Rectal smooth muscle tissue (tissue), 1 donor: ENCODE data around the gene COMP.

Source experiments
- H3K27ac ChIP-seq: one replicate; pipeline ENCODE4 v1.7.0; 2013; ENCODE audit warnings: low read depth, low read length, inconsistent platforms
- H3K27me3 ChIP-seq: one replicate; pipeline ENCODE4 v1.7.0; 2013; ENCODE audit warnings: low read length; ENCODE audit not compliant: control insufficient read depth, insufficient read depth
- H3K36me3 ChIP-seq: one replicate; pipeline ENCODE4 v1.7.0; 2013; ENCODE audit warnings: low read length; ENCODE audit not compliant: control insufficient read depth, insufficient read depth
- H3K4me1 ChIP-seq: one replicate; pipeline ENCODE4 v1.7.0; 2013; ENCODE audit warnings: low read length; ENCODE audit not compliant: control insufficient read depth, insufficient read depth
- H3K4me3 ChIP-seq: one replicate; pipeline ENCODE4 v1.7.0; 2013; ENCODE audit warnings: low read length
- H3K9ac ChIP-seq: one replicate; pipeline ENCODE4 v1.7.0; 2013; ENCODE audit warnings: low read length

Gene COMP

DNA sequence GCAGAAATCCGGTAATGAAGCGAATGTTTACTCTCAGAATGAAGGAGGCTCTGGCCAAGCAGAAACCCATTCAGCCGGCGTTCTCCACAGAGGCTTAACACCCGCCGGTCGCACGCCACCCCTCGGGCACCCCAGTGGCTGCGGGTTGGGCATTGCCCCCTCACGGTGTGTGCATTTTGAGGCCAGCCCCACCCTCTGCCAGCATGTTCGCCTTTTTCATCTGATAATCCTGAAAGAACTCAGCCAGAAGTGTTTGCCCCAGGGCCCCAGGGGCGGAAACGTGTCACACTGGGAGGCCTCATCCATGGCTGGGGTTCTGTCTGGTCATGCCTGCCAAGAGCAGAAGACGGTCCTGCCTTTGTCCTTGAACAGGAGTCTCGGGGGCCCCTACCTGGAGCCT is 34.2 kb downstream of the COMP start:
- Histone ChIP-seq H3K36me3 (no peaks in the 10 kb centered on the region), H3K9ac (no peak overlapping the region), H3K27ac (no peak overlapping the region), H3K27me3 (no peaks in the 10 kb centered on the region), H3K4me1 (peaks cover 4% of the 10 kb centered on the region), H3K4me3 (no peak overlapping the region)

DNA sequence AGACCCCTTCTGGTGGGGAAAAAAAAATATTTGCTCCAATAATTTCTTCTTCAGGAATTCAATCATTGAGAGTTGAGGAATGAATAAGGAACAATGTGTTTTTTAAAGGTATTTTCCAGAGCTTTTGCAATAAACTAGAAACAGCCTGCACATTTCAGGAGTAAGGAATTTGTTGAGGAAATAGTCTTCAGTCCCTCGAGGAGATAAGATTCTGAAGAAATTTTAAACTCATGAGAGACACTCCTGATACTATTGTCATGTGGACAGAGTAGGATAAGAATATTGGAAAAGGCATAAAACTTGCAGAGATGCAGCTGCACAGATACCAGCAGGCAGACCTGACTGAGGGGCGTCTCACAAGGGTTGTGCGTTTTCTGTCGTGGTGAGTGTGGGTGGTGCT is 36.6 kb downstream of the COMP start:
- Histone ChIP-seq H3K4me1 (no peaks in the 10 kb centered on the region), H3K9ac (no peak overlapping the region), H3K4me3 (no peak overlapping the region), H3K27me3 (no peaks in the 10 kb centered on the region), H3K27ac (no peak overlapping the region), H3K36me3 (no peaks in the 10 kb centered on the region)

DNA sequence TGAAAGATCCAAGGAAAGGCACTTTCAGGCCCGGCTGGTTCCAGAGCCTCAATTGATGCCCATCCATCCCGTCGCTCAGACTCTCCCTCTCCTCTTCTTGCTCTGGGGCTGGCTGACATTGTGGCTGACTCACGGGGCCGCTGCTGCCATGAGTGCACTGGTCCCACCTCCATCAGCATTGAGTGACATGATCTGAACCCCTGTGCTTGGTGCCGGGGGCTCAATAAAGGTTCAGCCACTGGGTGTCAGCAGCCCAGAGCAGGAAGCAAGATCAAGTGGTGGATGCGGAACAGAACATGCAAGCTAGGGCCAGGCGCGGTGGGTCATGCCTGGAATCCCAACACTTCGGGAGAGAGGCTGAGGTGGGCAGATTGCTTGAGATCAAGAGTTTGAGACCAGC is 39.5 kb downstream of the COMP start:
- no peaks in the 10 kb centered on the region for H3K4me1 ChIP-seq
- no peak overlapping the region for H3K27ac ChIP-seq
- no peaks in the 10 kb centered on the region for H3K27me3 ChIP-seq
- H3K36me3 ChIP-seq, result no peaks in the 10 kb centered on the region
- no peak overlapping the region for H3K4me3 ChIP-seq
- H3K9ac ChIP-seq, result no peak overlapping the region

DNA sequence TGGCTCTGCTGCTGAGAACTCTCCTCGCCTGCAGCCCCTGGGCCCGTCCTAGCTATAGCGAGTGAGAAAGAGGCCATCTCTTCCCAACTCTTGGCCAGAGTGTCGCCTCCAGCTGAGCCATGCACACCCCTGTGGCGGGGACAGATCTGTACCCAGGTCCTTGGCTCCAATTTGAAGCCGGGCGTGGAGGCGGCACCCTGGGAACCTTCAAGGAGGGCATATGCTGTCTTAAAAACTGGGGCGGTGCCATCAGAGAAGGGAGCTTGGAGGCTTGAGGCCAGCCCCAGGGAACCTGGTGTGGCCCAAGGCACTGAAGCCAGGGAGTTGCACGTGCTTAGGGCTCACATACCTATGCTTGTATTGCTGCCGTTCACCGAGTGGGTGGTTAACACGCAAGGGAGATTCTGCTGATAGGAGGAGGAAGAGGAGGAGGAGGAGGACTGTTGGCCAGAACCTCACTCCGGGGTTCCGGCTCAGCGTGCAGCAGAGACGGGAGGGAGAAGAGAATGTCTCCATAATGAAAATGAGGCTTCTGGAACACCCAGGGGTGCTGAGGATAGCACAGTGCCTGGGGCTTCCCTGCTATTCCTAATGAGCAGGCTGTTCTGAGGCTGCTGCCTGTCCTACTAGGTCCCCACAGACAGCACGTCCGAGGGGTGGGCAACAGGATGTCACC is 40.7 kb downstream of the COMP start:
- Histone ChIP-seq H3K9ac (no peak overlapping the region), H3K27me3 (no peaks in the 10 kb centered on the region), H3K4me1 (no peaks in the 10 kb centered on the region), H3K36me3 (no peaks in the 10 kb centered on the region), H3K27ac (no peak overlapping the region), H3K4me3 (no peak overlapping the region)

DNA sequence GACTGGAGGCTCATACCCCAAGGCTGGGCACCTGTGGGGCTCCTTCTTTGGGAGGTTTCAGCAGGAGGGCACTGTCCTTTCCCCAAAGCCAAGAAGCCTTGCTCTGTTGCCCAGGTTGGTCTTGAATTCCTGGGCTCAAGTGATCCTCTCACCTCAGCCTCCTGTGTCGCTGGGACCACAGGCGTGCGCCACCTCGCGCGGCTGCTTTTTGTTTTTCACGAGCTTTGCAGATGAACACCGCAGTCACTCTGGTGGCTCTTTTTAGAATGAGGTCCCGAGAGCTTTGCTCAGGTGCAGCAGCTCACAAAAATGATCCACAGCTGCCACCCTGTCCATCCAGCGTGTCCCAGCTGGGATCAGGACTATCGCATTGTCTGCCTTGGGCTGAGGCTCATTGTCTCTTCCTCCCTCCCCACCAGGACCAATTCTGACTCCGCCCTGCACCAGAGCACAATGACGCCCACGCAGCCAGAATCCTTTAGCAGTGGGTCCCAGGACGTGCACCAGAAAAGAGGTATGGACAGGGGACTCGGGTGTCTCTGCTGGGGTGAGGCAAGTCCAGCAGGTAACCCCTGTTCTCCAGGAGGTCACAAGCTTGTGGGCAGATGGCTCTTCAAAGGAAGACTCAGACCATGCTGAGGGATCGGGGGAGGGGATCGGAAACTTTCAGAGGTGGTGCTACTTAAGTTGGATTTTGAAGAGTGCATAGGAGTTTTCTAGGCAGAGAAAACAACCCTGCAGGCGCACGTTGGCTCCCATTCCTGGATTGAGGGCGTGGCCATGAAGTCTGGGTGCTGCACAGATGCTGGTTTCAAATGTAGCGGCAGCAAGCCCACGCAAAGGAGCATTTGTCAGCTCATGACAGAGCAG is 41.5 kb downstream of the COMP start:
- H3K27me3 ChIP-seq, result no peaks in the 10 kb centered on the region
- no peak overlapping the region for H3K27ac ChIP-seq
- no peak overlapping the region for H3K4me3 ChIP-seq
- H3K9ac ChIP-seq, result no peak overlapping the region
- H3K4me1 ChIP-seq, result no peaks in the 10 kb centered on the region
- H3K36me3 ChIP-seq, result no peaks in the 10 kb centered on the region

DNA sequence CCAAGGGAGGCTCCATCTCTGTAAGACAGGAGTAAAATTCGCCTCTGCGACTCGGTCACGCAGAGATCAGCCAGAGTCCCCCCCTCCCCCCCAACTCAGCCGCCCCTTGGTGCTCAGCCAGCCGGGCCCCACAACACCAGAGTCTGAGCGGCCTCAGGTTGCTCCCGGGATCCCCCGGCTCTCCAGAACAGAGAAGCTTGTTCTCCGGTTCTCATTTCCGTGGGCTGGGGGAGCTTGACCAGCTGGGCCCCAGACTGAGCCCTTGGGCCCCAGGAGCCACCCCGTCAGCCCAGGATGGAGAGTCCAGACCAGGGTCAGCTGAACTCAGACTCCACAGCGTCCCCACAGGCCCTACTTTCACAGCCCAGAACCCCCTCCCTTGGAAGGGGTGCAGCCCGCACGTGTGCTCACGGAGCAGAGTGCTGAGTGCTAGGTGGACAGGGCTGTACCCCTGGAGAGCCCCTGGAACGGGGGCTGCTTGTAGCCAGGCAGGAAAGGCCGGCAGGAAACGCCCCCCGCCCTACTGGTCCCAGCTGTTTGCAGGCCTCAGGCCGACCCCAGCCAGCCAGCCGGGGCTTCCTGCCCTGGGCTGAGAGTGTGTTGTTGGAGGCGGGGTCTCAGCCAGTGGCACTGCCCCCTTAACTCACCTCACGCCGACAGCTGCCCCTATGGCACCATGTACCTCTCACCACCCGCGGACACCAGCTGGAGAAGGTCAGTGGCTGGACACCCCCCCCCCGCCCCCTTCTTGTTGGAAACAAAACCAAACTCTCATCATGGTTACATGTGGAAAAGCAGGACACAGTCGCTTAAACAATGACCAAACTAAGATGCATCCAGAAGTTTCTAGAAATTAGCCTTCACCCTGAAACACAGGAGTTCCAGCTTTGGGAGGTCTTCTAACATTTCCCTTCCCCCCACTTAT is 44.4 kb downstream of the COMP start:
- no peak overlapping the region for H3K27ac ChIP-seq
- no peaks in the 10 kb centered on the region for H3K36me3 ChIP-seq
- no peaks in the 10 kb centered on the region for H3K27me3 ChIP-seq
- H3K4me1 ChIP-seq, result peaks cover 3% of the 10 kb centered on the region
- H3K9ac ChIP-seq, result no peak overlapping the region
- H3K4me3 ChIP-seq, result no peak overlapping the region

DNA sequence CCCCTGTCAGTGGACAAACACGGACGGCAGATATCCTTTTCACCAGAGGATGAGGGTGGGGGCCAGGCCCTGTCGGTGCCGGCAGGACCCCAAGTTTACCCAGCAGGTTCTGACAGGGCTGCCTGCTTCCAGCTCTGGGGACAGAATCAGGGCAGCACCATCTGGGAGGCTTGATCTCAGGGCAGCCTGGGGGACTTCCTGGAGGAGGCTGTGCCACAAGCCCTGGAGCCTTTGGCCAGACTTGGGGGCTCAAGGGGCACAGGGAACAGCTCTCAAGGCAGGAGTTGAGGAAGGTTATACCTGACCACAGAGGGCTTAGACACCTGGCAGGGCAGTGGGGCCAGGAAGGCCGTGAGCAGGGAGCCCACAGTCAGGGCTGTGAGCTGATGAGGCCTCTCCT is 45.2 kb downstream of the COMP start:
- Histone ChIP-seq H3K27me3 (no peaks in the 10 kb centered on the region), H3K4me1 (peaks cover 3% of the 10 kb centered on the region), H3K4me3 (no peak overlapping the region), H3K27ac (no peak overlapping the region), H3K36me3 (no peaks in the 10 kb centered on the region), H3K9ac (no peak overlapping the region)

DNA sequence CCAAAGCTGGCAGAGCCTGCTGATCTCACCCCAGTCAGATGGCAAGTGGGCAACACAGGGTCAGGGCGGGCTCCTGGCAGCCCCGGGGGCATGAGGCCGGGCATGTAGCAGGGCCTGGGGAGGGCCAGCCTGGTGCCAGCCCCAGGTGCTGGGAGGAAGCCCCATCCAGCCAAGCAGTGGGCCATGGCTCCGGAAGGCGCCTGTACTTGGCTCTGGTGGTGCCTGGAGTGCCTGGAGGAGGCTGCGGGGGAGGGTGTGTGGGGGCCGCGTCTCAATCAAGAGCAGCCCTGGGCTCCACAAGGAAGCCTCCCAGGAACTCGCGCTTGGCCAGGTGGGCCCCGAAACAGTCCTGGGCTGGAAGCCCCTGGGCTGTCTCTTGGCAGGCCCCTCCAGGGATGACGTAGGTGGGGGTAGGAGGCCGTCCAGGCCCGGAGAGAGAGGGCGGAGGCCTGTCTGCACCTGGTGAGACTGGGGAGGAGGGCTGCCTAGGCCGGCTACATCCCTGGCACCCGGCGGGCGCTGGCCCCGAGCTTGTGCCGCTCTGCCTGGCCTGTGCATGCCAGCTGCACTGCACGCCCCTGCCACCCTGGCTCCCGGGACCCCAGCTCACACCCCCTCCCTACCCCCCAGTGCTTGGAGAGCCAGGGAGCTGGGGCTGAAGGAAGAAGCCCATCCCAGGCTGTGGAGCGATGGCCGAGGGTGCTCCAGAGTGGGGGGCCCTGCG is 45.9 kb downstream of the COMP start:
- Histone ChIP-seq H3K4me1 (peaks cover 3% of the 10 kb centered on the region), H3K27ac (no peak overlapping the region), H3K36me3 (no peaks in the 10 kb centered on the region), H3K27me3 (no peaks in the 10 kb centered on the region), H3K9ac (no peak overlapping the region), H3K4me3 (no peak overlapping the region)

DNA sequence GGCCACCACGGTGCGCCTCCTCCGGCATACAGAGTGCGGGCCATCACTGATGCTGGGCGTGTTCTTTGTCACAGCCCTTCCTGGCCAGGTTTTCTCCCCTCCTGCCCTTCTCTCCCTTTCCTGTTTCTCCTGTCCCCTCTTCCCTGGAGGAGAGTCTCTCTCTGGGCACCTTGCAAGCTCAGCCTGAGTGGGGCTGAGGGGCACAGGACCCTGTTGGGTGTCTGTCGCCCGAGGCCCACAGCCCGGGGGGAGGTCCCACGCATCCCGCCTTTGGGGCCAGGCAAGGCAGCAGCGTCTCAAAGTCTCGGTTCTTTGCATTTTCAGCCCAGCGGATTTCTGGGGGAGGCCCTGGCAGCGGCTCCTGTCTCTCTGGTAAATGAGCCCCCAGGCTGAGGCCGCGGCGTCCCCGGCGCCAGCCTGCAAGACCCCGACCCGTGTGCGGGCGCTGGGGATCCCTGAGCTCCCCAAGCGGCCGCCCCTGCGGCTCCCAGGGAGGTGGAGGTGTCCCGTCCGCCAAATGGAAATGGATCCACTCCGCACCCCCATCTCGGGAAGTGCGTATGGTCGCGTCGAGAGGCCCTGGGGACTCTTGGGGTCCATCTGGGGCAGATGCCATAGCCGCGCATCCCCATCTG is 47.2 kb downstream of the COMP start:
- peaks cover 3% of the 10 kb centered on the region for H3K4me1 ChIP-seq
- H3K4me3 ChIP-seq, result no peak overlapping the region
- H3K27me3 ChIP-seq, result no peaks in the 10 kb centered on the region
- H3K27ac ChIP-seq, result no peak overlapping the region
- no peak overlapping the region for H3K9ac ChIP-seq
- no peaks in the 10 kb centered on the region for H3K36me3 ChIP-seq

DNA sequence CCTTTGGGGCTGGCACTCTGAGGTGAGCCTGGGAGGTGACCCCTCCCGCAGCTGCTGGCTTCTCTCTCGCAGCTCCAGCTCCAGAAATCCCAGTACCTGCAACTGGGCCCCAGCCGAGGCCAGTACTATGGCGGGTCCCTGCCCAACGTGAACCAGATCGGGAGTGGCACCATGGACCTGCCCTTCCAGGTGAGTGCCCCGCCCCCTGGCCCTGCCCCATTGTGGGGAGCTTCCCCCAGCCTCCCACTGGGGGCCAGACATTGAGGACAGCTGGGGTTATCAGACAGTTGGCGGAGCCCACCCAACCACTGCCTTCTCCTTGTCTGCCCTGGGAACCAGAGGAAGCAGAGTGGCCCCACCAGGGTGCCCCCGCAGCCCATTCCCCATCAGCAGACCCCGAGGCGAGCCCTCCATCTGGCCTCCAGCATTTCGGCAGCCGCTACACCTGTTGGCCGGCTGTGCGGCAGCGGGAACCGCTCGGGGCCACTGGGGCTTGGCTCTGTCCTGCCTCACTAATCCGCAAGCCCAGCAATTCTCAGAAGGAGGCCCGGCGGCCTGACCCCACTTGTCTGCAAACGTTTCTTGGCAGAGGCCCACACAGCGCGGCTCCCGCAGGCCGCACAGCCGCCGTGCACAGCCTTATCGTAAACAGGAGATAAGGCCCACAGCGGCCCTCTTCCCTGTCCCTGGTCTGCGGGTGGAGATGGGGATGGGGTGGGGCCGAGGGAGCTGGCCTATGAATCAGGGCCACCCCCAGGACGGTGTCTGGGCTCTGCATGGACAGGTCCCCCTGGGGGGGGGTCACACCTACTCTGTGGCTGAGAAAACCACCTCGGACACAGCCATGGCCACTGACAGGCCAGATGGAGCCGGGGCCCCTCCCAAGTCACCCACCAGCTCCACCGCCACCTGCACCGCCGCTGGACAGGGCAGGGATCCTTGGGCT is 48.0 kb downstream of the COMP start:
- Histone ChIP-seq H3K4me3 (peak overlapping the region; percentile 8), H3K4me1 (peaks cover 3% of the 10 kb centered on the region), H3K9ac (peak overlapping the region; percentile 27), H3K27ac (no peak overlapping the region), H3K27me3 (no peaks in the 10 kb centered on the region), H3K36me3 (no peaks in the 10 kb centered on the region)

DNA sequence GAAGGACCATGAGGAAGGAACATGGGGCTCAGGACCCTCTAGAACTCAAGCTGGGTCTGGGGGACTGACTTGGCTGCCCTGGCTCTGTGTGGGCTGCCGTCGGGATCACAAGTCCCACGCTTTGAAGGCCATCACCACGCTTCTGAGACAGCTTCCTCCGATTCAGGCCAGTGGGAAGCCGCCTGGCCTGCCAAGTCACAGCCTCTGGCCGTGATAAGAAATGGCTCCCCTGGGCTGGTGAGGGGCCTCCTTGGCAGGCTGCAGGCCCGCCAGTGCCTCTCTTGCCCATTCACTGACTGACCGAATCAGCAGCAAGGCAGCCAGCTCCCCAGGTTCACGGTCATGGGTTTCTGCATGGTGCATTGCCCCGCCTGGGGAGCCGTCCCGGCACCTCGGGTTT is 48.8 kb downstream of the COMP start:
- Histone ChIP-seq H3K27me3 (no peaks in the 10 kb centered on the region), H3K4me3 (no peak overlapping the region), H3K27ac (no peak overlapping the region), H3K36me3 (no peaks in the 10 kb centered on the region), H3K9ac (peak overlapping the region; percentile 27), H3K4me1 (peaks cover 3% of the 10 kb centered on the region)
